MCF 10A (cell line): ENCODE results near the gene EHMT2. TPM values are rescaled to one million over a fixed set of nuclear protein-coding genes. Genes with fewer than 3 reads are reported as not detected.
A peak's percentile ranks its signal among the peaks of the same experiment; 100 is the strongest.

Experiments
- BruUV-seq: library from RNA; stranded (reverse); fragments of 400-500 nt; replicated peaks from 2 replicates; lab custom pipeline; 2021; lab: Mats Ljungman, UMichigan
- CTCF ChIA-PET: fragments of 300-600 bp; sonication (Branson Sonifier 250); formaldehyde crosslinking; extraction: SDS; loops from one replicate; lab custom pipeline; 2021; ENCODE audit warnings: antibody characterized with exemption, inconsistent platforms; lab: Yijun Ruan, JAX
- POLR2A ChIA-PET: fragments of 300-600, 350-650 bp; sonication (Branson Sonifier 250); formaldehyde crosslinking; extraction: SDS; loops from one replicate; lab custom pipeline; 2020; ENCODE audit warnings: antibody characterized with exemption, inconsistent platforms; lab: Yijun Ruan, JAX
- DNase-seq: peaks from one replicate; pipeline ENCODE4 v3.0.0-alpha.2; 2018; ENCODE audit not compliant: unreplicated experiment
- H3K27ac Mint-ChIP-seq: one replicate; pipeline ENCODE4 v1.8.0; 2022; ENCODE audit warnings: mild to moderate bottlenecking, low read depth, mixed read lengths; ENCODE audit not compliant: unreplicated experiment
- H3K27me3 Mint-ChIP-seq: one replicate; pipeline ENCODE4 v1.8.0; 2022; ENCODE audit warnings: mixed read lengths; ENCODE audit not compliant: insufficient read depth, unreplicated experiment
- H3K36me3 Mint-ChIP-seq: one replicate; pipeline ENCODE4 v1.8.0; 2022; ENCODE audit warnings: mild to moderate bottlenecking, moderate library complexity, mixed read lengths; ENCODE audit not compliant: insufficient read depth, unreplicated experiment
- H3K4me1 Mint-ChIP-seq: one replicate; pipeline ENCODE4 v1.8.0; 2022; ENCODE audit warnings: mixed read lengths; ENCODE audit not compliant: insufficient read depth, unreplicated experiment
- H3K4me3 Mint-ChIP-seq: one replicate; pipeline ENCODE4 v1.8.0; 2022; ENCODE audit warnings: mild to moderate bottlenecking, moderate library complexity, mixed read lengths; ENCODE audit not compliant: unreplicated experiment
- H3K9me3 Mint-ChIP-seq: one replicate; pipeline ENCODE4 v1.8.0; 2022; ENCODE audit warnings: mixed read lengths; ENCODE audit not compliant: unreplicated experiment
- intact Hi-C: fragments of 100-400 bp; cut with micrococcal nuclease; formaldehyde crosslinking; loops from 2 replicates; pipeline ENCODE4 v1.14.1; 2022
- total RNA-seq: library from RNA; stranded (reverse); gene quantifications from 2 replicates; pipeline ENCODE4 v1.2.3, GENCODE V29; 2022
- TF ChIP-seq, protein P1 (sequence below): fragments of 200-600 bp; IDR thresholded peaks from one replicate; pipeline ENCODE4 v1.8.0; 2022; ENCODE audit warnings: antibody characterized with exemption, mild to moderate bottlenecking; ENCODE audit not compliant: unreplicated experiment

The EHMT2 gene
- total RNA-seq, 1 experiment from 2014 or later: 20.2 TPM

DNA sequence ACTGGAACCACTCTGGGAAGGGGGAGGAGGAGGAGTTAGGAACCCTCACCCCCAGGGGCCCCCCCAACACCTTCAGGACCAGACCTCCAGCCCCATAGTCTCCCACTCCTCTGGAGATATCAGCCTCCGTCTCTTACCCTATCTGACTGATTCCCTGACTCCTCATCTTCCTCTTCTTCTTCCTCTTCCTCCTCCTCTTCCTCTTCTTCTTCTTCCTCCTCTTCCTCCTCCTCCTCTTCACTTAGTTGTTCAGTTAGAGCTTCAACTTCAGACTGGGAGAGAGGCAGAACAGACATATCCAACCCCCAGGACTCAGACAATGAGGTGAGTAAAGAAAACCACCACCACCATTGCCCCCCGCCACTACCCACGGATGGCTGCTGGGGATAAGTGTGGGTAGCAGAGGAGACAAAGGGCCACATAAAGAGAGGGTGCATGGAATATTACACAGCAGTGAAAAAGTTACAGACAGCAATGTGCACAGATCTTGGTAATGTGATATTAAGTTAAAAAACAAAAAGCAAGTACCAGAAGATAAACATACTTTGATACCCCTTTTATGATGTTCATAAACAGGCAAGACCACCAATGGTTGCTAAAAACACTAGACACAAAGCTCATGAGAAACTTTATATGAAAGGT, 8.0 kb downstream of the EHMT2 start:
- Mint-ChIP-seq H3K4me1 (no peaks in the 10 kb centered on the region), H3K9me3 (no peaks in the 10 kb centered on the region), H3K27me3 (no peaks in the 10 kb centered on the region), H3K4me3 (no peak overlapping the region), H3K36me3 (peaks cover 60% of the 10 kb centered on the region), H3K27ac (no peak overlapping the region)
- intact Hi-C loops: loop anchor here (5.0 kb wide), 1 partner anchor 207 kb away; the partner anchor contains the start of gene LY6G5C
- POLR2A ChIA-PET: interaction anchor here (0.8 to 1.0 kb wide), 2 partner anchors 9 to 70 kb away, joined by 3 to 5 read pairs; partner anchors contain the start of gene SKIC2
- BruUV-seq: no TSS peak
- CTCF ChIA-PET: interaction anchor here (0.5 to 4.2 kb wide), 20 partner anchors 9 to 1534 kb away, joined by 3 to 20 read pairs (median 4); partner anchors contain the start of gene LY6G5C
- TF ChIP-seq, protein P1, sequence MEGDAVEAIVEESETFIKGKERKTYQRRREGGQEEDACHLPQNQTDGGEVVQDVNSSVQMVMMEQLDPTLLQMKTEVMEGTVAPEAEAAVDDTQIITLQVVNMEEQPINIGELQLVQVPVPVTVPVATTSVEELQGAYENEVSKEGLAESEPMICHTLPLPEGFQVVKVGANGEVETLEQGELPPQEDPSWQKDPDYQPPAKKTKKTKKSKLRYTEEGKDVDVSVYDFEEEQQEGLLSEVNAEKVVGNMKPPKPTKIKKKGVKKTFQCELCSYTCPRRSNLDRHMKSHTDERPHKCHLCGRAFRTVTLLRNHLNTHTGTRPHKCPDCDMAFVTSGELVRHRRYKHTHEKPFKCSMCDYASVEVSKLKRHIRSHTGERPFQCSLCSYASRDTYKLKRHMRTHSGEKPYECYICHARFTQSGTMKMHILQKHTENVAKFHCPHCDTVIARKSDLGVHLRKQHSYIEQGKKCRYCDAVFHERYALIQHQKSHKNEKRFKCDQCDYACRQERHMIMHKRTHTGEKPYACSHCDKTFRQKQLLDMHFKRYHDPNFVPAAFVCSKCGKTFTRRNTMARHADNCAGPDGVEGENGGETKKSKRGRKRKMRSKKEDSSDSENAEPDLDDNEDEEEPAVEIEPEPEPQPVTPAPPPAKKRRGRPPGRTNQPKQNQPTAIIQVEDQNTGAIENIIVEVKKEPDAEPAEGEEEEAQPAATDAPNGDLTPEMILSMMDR: no peak
- no peak for DNase-seq

DNA sequence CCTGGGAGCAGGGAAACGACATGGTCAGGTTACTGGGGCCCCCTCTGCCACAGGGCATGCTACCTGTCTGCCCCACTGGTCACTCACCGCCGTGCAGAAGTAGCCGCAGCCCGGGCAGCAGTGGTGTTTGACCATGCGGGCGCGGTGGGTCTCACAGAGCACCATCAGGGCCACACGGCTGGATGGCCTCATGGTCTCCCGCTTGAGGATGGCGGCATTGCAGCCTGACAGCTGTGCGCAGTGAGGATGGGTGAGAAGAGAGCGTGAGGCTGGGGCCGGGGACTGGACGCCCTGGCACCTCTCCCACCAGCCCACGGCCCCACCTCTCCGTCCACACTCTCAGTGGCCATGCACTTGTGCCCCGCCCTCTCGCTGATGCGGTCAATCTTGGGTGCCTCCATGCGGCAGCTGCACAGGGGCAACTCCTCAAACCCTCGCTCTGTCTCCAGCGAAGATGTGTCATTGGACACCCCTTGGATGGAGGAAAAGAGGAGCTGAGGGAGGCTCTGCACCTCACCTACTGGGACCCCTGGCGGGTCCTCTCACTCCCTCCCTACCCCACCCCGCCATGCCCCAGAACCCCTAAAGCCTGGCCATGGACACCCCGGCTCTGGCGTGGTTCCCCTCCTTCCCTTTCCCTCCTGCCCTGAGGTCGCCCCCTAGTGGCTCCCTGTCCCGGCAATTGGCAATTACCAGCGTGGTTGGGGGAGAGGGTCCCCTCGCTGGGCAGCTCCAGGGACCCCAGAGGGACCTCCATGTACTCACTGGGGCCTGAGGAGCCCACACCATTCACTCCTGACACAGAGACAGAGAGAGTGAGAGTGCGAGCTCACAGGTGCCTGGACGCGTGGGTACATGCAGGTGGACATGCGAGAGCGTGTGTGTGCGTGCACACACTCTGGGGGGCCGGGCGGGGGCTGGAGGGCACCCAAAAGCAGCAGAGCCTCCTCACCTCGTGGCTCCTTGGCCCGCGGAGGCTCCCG, 8.9 kb downstream of the EHMT2 start:
- H3K4me1 Mint-ChIP-seq: no peaks in the 10 kb centered on the region

DNA sequence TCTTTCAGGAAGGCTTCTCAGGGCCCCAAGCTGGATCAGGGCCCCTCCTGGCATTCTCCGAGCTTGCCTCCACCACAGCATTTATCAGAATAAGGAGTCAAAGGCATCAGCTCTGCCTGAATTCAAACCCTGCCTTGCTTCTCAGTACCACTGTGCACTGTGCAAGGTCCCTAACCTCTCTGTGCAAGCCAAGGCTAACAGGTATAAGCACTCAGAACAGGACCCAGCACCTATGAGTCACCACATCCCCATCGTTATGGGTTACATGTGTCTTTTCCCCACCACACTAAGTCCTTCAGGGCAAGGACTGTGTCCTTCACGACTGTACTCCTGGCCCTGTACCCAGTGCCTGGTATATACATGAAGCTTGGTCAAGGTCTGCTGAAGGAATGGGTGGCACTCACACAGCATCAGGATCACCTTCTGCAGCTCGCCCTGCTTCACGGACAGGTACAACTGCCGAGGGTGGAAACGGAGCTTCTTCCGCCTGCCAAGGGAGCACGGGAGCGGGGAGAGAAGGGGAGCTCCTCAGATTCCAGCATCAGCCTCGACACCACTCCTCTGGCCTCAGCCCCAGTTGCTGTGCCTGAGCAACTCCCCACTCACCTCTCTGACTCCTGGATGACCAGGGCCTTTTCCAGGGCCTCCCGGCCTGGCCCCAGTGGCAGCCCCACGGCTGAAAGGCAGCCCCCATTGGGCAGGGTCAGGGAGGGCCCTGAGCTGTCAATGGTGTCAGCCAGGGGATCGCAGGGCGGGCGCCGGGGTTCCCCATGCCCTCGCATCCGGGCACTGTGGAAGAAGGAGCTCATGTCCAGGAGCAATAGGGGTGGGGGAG, 10.1 kb downstream of the EHMT2 start:
- intact Hi-C loops: loop anchor here (5.0 kb wide), 1 partner anchor 205 kb away; the partner anchor contains the start of gene LY6G5C
- Mint-ChIP-seq H3K27me3 (no peaks in the 10 kb centered on the region), H3K4me3 (no peak overlapping the region), H3K36me3 (peaks cover 56% of the 10 kb centered on the region), H3K27ac (no peak overlapping the region), H3K9me3 (no peaks in the 10 kb centered on the region), H3K4me1 (no peaks in the 10 kb centered on the region)
- no TSS peak for BruUV-seq
- TF ChIP-seq, protein P1: no peak
- DNase-seq: no peak
- POLR2A ChIA-PET: no interaction called here
- CTCF ChIA-PET: interaction anchor here (0.6 to 1.7 kb wide), 10 partner anchors 9 to 207 kb away, joined by 3 to 6 read pairs (median 3); partner anchors contain the start of genes EHMT2 and LY6G5C

More for the DNA sequence above, 8.9 kb downstream of the EHMT2 start:
- no peak overlapping the region for H3K4me3 Mint-ChIP-seq
- peaks cover 60% of the 10 kb centered on the region for H3K36me3 Mint-ChIP-seq
- H3K27me3 Mint-ChIP-seq: no peaks in the 10 kb centered on the region
- intact Hi-C loops: loop anchor here (5.0 kb wide), 1 partner anchor 206 kb away; the partner anchor contains the start of gene LY6G5C
- no peaks in the 10 kb centered on the region for H3K9me3 Mint-ChIP-seq
- TSS peak; percentile 16 for BruUV-seq
- POLR2A ChIA-PET: no interaction called here
- TF ChIP-seq, protein P1: peak; percentile 73
- no peak overlapping the region for H3K27ac Mint-ChIP-seq
- CTCF ChIA-PET: interaction anchor here (0.5 to 4.2 kb wide), 14 partner anchors 13 to 274 kb away, joined by 3 to 20 read pairs (median 4); partner anchors contain the start of gene LY6G5C
- peak; percentile 34 for DNase-seq
